NCI-H2171 (cell line): Measurements from ENCODE around the gene ZNF22.

Experiments used
- DNase-seq: peaks from one replicate; lab custom pipeline; 2025; lab: John Stamatoyannopoulos, UW

The ZNF22 gene

DNA sequence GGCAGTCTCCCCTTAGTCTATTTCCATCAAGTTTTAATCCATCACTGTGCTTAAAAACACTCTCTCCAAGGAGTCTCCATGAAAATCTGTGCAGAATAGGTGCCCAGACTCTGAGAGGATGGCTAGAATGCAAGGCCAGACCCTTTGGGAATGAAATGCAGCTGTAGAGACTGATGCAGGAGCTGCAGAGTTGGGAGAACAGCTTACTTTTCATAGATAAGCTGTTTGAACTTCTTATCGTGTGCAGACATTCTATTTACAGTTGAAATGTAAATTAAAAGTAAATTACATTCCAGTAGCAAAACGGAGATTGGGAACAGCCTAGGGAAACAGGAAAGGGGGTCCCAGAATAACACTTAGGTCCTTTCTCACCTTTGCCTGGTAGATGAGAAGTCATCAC is 14.9 kb downstream of the ZNF22 start:
- DNase-seq, result no peak

DNA sequence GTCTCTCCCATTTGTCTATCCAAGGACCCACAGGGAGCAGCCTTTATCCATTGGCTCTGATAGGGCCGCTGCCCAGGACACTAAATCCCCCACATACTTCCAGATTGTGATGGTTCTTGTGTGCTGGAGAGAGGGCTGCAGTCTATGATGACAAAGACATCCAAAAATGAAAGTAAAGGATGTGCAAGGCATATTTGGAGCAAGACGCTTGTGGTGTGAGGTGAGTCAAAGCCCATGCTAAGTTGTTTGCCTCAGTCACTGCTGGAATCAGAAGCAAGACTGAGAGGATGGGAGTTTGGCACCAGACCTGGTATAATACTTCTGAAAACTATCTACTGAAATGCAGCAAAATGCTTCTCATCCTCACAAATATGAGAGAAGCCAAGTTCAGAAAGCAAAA is 22.7 kb downstream of the ZNF22 start:
- no peak for DNase-seq

DNA sequence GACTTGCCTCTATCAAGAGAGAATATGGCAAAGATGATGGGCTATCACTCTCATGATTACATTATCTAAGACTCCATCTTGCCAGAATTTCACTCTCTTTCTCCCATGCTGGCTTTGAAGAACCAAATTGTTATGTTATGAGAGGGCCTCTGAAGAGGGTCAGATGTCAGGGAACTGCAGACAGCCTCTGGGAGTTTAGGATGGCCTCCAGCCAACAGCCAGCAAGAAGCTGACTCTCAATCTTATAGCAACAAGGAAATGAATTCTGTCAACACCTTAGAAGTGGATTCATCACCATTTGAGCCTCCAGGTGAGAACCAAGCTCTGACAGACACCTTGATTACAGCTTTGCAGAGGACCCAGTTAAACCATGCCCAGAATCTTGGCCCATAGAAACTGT is 33.6 kb downstream of the ZNF22 start:
- no peak for DNase-seq

DNA sequence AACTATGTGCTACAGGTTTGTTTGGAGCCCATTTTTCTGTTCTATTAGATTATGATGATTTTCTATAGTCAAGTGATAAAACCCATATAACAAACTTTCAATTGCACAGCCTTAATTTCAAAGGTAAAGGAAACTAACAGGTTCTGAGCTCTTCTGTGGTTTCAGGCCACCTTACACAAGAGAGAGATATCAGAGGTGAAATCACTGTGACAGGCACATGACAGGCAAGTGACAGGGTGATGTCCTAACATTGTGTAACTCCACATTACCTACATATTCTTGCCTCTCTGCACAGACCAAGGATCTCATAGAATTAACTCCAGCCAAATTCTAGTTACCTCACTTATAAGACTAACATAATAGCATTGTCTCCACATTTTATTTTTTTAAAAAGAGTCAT is 35.0 kb downstream of the ZNF22 start:
- DNase-seq, result no peak

DNA sequence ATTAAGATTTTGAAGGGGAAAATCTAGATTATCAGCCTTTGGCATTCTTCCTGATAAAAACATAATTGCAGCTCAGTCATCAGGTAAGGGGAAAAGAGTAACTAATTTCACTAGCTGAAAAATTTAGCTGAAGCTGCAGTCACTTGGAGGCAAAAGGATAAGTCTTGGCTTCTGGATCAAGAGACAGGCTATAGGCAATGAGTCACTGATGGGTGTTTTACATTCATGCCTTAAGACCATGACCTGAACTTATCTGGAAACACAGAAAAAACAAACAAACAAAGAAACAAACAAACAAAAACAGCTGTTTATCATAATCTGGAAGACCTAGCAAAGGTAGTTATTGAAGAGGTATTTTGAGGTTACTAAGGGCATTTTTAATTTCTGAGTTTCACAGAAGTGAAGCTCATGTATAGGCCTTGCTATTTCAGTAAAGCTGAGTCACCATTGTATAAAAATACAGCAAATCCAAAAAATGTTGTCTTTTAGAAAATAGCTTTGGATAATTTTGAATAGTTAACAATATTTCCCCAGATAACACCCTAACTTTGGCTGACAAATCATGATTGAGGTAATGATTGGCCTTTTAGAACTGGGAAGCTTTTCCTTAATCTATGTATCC is 40.3 kb downstream of the ZNF22 start:
- no peak for DNase-seq

DNA sequence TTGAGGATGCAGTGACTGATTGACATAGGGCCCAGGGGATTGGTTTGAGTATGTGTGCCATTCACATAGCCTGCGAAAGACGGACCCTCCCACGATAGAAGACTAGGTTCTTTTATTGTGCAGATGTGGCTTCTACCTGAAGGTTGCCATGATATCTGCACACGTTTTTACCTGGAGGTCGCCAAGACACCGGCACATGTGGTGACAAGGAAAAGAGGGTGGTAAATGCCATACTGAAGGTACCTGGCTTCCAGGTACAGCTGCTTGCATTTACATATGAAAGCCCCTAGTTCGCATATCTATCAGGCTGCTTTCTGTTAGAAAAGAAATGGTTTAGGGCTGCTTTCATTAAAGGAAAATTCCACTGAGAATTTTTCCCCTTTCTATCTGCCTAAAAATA is 43.6 kb downstream of the ZNF22 start:
- DNase-seq, result no peak

DNA sequence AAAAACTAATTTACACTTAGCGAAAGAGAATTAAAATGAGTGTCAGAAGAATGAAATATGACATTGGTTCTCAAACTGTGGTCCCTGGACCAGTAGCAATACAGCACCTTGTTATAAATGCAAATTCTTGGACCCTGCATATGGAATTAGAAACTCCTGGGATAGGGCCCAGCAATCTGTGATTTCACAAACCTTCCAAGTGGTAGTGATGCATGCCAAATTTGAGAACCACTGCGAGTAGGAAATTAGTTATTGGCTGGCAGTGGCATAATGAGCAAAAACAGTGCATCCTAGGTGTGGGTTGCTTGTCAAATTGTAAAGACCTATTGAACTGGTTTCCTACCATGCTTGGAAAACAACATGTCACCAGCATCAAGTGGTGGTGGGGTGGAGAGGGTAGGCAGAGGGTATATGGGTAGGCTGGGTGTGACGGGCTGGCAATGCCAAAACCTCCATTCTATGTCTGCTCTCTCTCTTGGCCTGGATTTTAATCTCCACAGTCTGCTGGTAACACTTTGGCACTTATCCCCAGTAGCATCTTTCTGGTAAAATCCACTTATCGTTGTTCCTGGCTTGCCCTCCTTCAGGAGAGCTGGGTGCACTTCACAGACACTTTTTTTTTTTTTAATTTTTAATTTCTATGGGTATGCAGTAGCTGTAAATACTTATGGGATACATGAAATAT is 50.0 kb downstream of the ZNF22 start:
- no peak for DNase-seq

DNA sequence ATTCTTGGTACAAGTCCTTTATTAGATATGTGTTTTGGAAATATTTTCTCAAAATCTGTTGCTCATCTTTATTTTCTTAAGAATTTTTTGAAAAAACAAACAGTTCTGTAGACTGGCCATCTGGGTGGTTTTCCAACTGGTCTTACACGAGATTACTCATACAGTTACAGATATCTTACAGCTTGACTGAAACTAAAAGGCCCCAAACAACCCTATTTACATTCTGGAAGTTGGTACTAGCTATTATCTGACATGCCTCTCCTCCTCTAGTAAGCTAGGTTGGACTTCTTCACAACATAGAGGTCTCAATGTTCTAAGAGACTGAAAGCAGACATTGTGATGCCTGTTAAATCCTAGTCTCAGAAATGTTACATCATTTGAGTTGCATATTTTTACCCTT is 52.0 kb downstream of the ZNF22 start:
- DNase-seq, result no peak

DNA sequence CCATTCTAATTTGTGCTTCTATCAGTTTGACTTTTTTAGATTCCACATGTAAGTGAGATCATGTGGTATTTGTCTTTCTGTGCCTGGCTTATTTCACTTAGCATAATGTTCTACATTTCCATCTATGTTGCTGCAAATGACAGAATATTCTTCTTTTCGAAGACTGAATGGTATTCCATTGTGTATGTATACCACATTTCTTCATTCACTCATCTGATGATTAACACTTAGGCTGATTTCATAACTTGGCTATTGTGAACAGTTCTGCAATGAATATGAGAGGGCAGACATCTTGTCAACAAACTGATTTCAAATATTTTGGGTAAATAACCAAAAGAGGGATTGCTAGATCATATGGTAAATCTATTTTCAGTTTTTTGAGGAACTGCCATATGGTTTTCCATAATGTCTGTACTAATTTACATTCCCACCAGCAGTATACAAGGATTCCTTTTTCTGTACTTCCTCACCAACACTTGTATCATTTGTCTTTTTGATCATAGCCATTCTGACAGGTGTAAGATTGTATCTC is 52.9 kb downstream of the ZNF22 start:
- no peak for DNase-seq
